WTC11 (cell line): ENCODE results near the gene FGF18.

Source experiments
- CREM ChIP-seq: sonication (generic); formaldehyde crosslinking; IDR thresholded peaks from 2 replicates; pipeline ENCODE4 v1.8.1; 2022; ENCODE audit warnings: mild to moderate bottlenecking, missing genetic modification reagents, moderate library complexity
- E2F4 ChIP-seq: sonication (generic); formaldehyde crosslinking; IDR thresholded peaks from 2 replicates; pipeline ENCODE4 v1.8.1; 2022; ENCODE audit warnings: low read depth, mild to moderate bottlenecking, moderate library complexity, missing genetic modification reagents, borderline replicate concordance
- ETV6 ChIP-seq: sonication (generic); formaldehyde crosslinking; IDR thresholded peaks from 2 replicates; pipeline ENCODE4 v1.8.1; 2022; ENCODE audit warnings: mild to moderate bottlenecking, missing genetic modification reagents
- FOXP1 ChIP-seq: sonication (generic); formaldehyde crosslinking; IDR thresholded peaks from 2 replicates; pipeline ENCODE4 v1.8.0; 2022; ENCODE audit warnings: missing genetic modification reagents, mild to moderate bottlenecking, moderate library complexity, borderline replicate concordance
- NR2C2 ChIP-seq: sonication (generic); formaldehyde crosslinking; IDR thresholded peaks from 2 replicates; pipeline ENCODE4 v1.8.0; 2022; ENCODE audit warnings: mild to moderate bottlenecking, missing genetic modification reagents
- PRDM15 ChIP-seq: sonication (generic); formaldehyde crosslinking; IDR thresholded peaks from 2 replicates; pipeline ENCODE4 v1.8.0; 2022; ENCODE audit warnings: missing genetic modification reagents
- TP53 ChIP-seq: sonication (generic); formaldehyde crosslinking; IDR thresholded peaks from 2 replicates; pipeline ENCODE4 v1.8.1; 2023; ENCODE audit warnings: mild to moderate bottlenecking, missing genetic modification reagents
- ZNF121 ChIP-seq: sonication (generic); formaldehyde crosslinking; IDR thresholded peaks from 2 replicates; pipeline ENCODE4 v1.8.0; 2023; ENCODE audit warnings: missing genetic modification reagents
- ZNF232 ChIP-seq: sonication (generic); formaldehyde crosslinking; IDR thresholded peaks from 2 replicates; pipeline ENCODE4 v1.8.0; 2022; ENCODE audit warnings: mild to moderate bottlenecking, missing genetic modification reagents
- TF ChIP-seq, protein P1 (sequence below): fragments of 200-600 bp; IDR thresholded peaks from 2 replicates; pipeline ENCODE4 v1.8.0; 2022; ENCODE audit warnings: antibody characterized with exemption

DNA sequence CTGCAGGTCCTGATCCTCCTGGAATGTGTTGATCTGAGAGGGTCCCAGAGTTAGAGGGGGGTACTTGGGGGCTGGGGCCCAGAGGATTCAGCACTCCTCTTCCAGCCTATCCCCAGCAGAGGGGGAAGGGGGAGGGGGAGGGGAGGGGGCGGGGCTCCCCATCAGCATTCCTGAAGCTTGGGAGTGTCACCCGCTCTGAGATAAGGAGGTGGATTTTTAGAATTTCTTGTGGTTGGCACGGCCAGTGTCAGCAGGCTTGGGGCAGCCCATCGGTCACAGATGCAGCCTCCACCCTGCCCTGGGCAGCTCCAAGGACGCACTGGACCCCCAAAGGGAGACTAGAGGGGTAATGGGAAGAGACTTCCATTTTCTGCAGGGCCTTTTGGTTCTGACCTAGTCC is 5.3 kb downstream of the FGF18 start:
- TF ChIP-seq, protein P1, sequence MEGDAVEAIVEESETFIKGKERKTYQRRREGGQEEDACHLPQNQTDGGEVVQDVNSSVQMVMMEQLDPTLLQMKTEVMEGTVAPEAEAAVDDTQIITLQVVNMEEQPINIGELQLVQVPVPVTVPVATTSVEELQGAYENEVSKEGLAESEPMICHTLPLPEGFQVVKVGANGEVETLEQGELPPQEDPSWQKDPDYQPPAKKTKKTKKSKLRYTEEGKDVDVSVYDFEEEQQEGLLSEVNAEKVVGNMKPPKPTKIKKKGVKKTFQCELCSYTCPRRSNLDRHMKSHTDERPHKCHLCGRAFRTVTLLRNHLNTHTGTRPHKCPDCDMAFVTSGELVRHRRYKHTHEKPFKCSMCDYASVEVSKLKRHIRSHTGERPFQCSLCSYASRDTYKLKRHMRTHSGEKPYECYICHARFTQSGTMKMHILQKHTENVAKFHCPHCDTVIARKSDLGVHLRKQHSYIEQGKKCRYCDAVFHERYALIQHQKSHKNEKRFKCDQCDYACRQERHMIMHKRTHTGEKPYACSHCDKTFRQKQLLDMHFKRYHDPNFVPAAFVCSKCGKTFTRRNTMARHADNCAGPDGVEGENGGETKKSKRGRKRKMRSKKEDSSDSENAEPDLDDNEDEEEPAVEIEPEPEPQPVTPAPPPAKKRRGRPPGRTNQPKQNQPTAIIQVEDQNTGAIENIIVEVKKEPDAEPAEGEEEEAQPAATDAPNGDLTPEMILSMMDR: no peak
- TF ChIP-seq FOXP1 (CRISPR knock-in tag) (no peak), NR2C2 (CRISPR knock-in tag) (no peak), PRDM15 (CRISPR knock-in tag) (no peak), ZNF121 (no peak), E2F4 (CRISPR knock-in tag) (no peak), ZNF232 (no peak), ETV6 (CRISPR knock-in tag) (no peak), TP53 (CRISPR knock-in tag) (no peak), CREM (CRISPR knock-in tag) (no peak)
